Heart left ventricle (tissue), 16 donors: Measurements from ENCODE around the gene INSR. TPM values are rescaled to one million over a fixed set of nuclear protein-coding genes. Genes with fewer than 3 reads are reported as not detected.

Source experiments
- ATAC-seq, 4 donors: fragments of 200-7000 bp; cut with Tn5 transposase; one replicate each; pipeline ENCODE4 v1.9.1; 2020 to 2022; ENCODE audit warnings: moderate library complexity in 4 of 4, mild to moderate bottlenecking in 3 of 4, moderate number of reproducible peaks in 1 of 4
- DNase-seq, 5 donors: peaks; one replicate each; pipeline ENCODE4 v3.0.0-alpha.2; 2020
- H3K27ac ChIP-seq, 12 donors: fragments of 200-600 bp; sonication (generic) in 4 of 12; one replicate each; pipeline versions ENCODE4 v1.5.0 to v1.8.0; 2016 to 2022; ENCODE audit warnings: mild to moderate bottlenecking in 2 of 12
- H3K27me3 ChIP-seq, 9 donors: fragments of 200-600 bp; sonication (generic) in 2 of 9; one replicate each; pipeline versions ENCODE4 v1.5.1 to v1.8.0; 2016 to 2022; ENCODE audit warnings: mild to moderate bottlenecking in 3 of 9
- H3K36me3 ChIP-seq, 9 donors: fragments of 200-600 bp; sonication (generic) in 2 of 9; one replicate each; pipeline versions ENCODE4 v1.5.0 to v1.8.0; 2018 to 2022; ENCODE audit warnings: mild to moderate bottlenecking in 2 of 9
- H3K4me1 ChIP-seq, 12 donors: fragments of 200-600 bp; sonication (generic) in 4 of 12; one replicate each; pipeline versions ENCODE4 v1.5.0 to v1.8.0; 2016 to 2022; ENCODE audit warnings: mild to moderate bottlenecking in 3 of 12
- H3K4me3 ChIP-seq, 12 donors: fragments of 200-600 bp; sonication (generic) in 4 of 12; one replicate each; pipeline versions ENCODE4 v1.5.0 to v1.8.0; 2017 to 2022; ENCODE audit warnings: mild to moderate bottlenecking in 9 of 12, moderate library complexity in 4 of 12
- H3K9me3 ChIP-seq, 12 donors: fragments of 200-600 bp; sonication (generic) in 4 of 12; one replicate each; pipeline versions ENCODE4 v1.5.0 to v1.8.0; 2016 to 2022; ENCODE audit warnings: mild to moderate bottlenecking in 1 of 12
- POLR2A ChIP-seq, 2 donors: fragments of 450-650 bp; IDR thresholded peaks; one replicate each; pipeline ENCODE4 v1.6.1; 2017; ENCODE audit warnings: antibody characterized with exemption in 2 of 2, mild to moderate bottlenecking in 2 of 2, moderate library complexity in 2 of 2
- WGBS, 4 donors: extraction: QIAGEN DNeasy Blood & Tissue Kit in 2 of 4; methylation state at CpG; one replicate each; pipeline versions ENCODE4 v1.1.5 to v1.1.7; 2013 to 2018; 5-methylcytosine and 5-hydroxymethylcytosine counted together
- intact Hi-C, 10 donors: fragments of 100-400 bp; cut with DNase I; formaldehyde crosslinking; loops; one replicate each; pipeline versions ENCODE4 v1.11.1 to v1.14.2; 2022
- polyA plus RNA-seq, 2 donors: library from polyadenylated mRNA; stranded (reverse); fragments of 200-250 nt; gene quantifications; one replicate each; pipeline ENCODE4 v1.2.3, GENCODE V29; 2013
- total RNA-seq, 9 donors: library from RNA; depleted of rRNA in 2 of 9; stranded (reverse); fragments of >200 nt in 2 of 9; fragmentation: NEBNext Ultra II Directional in 3 of 9; extraction: Animal tissue kit (Norgen Biotek cat#: 25700) in 3 of 9; gene quantifications; one replicate each; pipeline versions ENCODE4 v1.1.0 to v1.2.4, GENCODE V29; 2016 to 2023
- TF ChIP-seq, protein P1 (sequence below), 12 donors: fragments of 200-600 bp; sonication (generic) in 4 of 12; IDR thresholded peaks; one replicate each; pipeline versions ENCODE4 v1.5.0 to v1.8.0; 2018 to 2022; ENCODE audit warnings: antibody characterized with exemption in 12 of 12, mild to moderate bottlenecking in 5 of 12
- donor health status: ischemic (EF 13 %, LVEDD 7.1; RV severe dilation, severe dysfunction).
- donor health status: healthy with polysubstance abuse.
- donor health status: DM: no; HTN: yes; CAD: no.
- donor health status: DM: no; HTN: no; CAD: no.
- donor health status: ischemic (EF 25% LVEDD 6.9; RV normal size, moderate dysfunction).
- donor health status: ischemic (EF 25% LVEDD 5.7; RV mildly dilated, moderate dysfunction).
- donor health status: healthy.
- donor health status: DM: yes; HTN: yes; CAD: no.
- donor health status: ischemic (EF 35%, LVEDD 5.7; RV mildly dilated, moderate dysfunction).
- donor health status: nonischemic (EF 11% LVEDD 7.7; RV severe dilation, severe dysfunction).
- donor health status: DM: yes; HTN: yes; CAD: no.
- donor health status: PGD.
- donor health status: ischemic (EF 29% LVEDD 5.4; RV normal size, mild dysfunction).
- donor health status: nonischemic (EF 23%, LVEDD 6.1; RV moderate dilation, normal function).

The INSR gene
- total and polyA plus RNA-seq, 11 donors, result 28.7 to 221 (median 98.8) TPM

GRCh38 chr19:7246601-7247000, 47.6 kb downstream of the INSR start:
- Histone ChIP-seq H3K36me3 (no peaks in the 10 kb centered on the region), H3K9me3 (peaks cover 0 to 11% (median 6%) of the 10 kb centered on the region in 12 donors), H3K27ac (peak overlapping the region in 1 of 12 donors; percentile 35), H3K27me3 (no peaks in the 10 kb centered on the region), H3K4me1 (peaks cover 4 to 57% (median 26%) of the 10 kb centered on the region in 12 donors), H3K4me3 (no peak overlapping the region)
- ATAC-seq, result no peak
- DNase-seq, result no peak
- 90 to 100% (median 98%) methylated on average over 2 of the region's 2 CpGs for WGBS, 4 donors
- intact Hi-C loops, result loop anchor here in 1 of 10 donors (5.0 kb wide), 1 partner anchor 49 kb away; no protein-coding TSS in a partner anchor
- TF ChIP-seq, protein P1, sequence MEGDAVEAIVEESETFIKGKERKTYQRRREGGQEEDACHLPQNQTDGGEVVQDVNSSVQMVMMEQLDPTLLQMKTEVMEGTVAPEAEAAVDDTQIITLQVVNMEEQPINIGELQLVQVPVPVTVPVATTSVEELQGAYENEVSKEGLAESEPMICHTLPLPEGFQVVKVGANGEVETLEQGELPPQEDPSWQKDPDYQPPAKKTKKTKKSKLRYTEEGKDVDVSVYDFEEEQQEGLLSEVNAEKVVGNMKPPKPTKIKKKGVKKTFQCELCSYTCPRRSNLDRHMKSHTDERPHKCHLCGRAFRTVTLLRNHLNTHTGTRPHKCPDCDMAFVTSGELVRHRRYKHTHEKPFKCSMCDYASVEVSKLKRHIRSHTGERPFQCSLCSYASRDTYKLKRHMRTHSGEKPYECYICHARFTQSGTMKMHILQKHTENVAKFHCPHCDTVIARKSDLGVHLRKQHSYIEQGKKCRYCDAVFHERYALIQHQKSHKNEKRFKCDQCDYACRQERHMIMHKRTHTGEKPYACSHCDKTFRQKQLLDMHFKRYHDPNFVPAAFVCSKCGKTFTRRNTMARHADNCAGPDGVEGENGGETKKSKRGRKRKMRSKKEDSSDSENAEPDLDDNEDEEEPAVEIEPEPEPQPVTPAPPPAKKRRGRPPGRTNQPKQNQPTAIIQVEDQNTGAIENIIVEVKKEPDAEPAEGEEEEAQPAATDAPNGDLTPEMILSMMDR (IDR thresholded peaks at IDR 0.05), result no peak
- TF ChIP-seq POLR2A (IDR thresholded peaks at IDR 0.05), result no peak

DNA sequence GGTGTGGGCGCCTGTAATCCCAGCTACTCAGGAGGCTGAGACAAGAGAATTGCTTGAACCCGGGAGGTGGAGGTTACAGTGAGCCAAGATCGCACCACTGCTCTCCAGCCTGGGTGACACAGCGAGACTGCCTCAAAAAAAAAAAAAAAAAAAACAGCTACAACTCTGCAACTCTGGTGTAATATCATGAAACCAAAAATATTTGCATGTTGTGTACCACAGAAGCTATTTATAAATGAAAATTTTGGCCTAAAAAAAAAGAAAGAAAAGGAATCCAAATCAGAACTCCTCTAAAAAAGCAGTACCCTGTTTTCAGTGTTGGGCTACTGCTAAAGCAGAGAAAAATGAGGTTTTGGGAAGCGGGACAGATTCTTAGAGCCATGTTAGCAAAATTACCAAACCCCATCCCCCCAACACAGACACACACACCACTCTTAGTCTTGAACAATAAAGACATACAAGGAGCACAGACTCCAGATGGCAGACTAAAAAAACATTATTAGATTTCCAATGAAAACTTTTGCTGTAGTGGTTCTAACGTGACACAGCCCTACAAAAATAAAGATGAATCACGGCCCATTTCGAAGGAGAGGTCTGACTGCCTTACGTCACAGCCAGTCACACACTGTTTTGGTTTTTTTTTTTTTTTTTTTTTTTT, 51.5 kb downstream of the INSR start:
- H3K4me1 ChIP-seq, result peaks cover 3 to 46% (median 18%) of the 10 kb centered on the region in 12 donors
- TF ChIP-seq POLR2A (IDR thresholded peaks at IDR 0.05), result no peak
- TF ChIP-seq, protein P1 (IDR thresholded peaks at IDR 0.05), result no peak
- peaks cover 0 to 18% (median 6%) of the 10 kb centered on the region in 12 donors for H3K9me3 ChIP-seq
- H3K27ac ChIP-seq, result peak overlapping the region in 10 of 12 donors; percentile 21 to 77 (median 60)
- 51 to 71% (median 58%) methylated on average over 9 of the region's 9 CpGs for WGBS, 4 donors
- no peaks in the 10 kb centered on the region for H3K27me3 ChIP-seq
- peak overlapping the region in 2 of 12 donors; percentile 3 to 15 for H3K4me3 ChIP-seq
- H3K36me3 ChIP-seq, result no peaks in the 10 kb centered on the region
- intact Hi-C loops, result loop anchor here in 1 of 10 donors (5.0 kb wide), 1 partner anchor 50 kb away; the partner anchor contains the start of gene INSR
- peak; percentile 50 to 82 (median 76) for ATAC-seq
- DNase-seq, result no peak

DNA sequence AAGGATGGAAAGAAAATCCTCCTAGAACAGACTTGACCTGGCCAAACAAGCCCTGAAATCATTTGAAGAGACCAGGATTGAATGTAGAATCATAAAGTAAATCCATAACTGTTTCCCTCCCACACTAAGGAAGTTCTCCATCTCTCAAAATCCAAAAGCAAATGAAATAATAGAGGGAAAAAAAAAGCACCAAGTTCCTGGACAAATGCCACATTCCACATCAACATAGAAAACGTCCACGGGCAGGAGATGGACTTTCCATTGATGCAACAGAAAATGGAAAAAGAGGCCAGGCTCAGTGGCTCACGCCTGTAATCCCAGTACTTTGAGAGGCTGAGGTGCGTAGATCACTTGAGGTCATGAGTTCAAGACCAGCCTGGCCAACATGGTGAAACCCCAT, 56.2 kb downstream of the INSR start:
- 43 to 50% (median 48%) methylated on average over 4 of the region's 4 CpGs for whole genome bisulfite sequencing, 4 donors
- no peak for TF ChIP-seq POLR2A (IDR thresholded peaks at IDR 0.05)
- TF ChIP-seq, protein P1 (IDR thresholded peaks at IDR 0.05), result no peak
- H3K27ac ChIP-seq, result no peak overlapping the region
- peaks cover 0 to 38% (median 14%) of the 10 kb centered on the region in 12 donors for H3K4me1 ChIP-seq
- H3K36me3 ChIP-seq, result no peaks in the 10 kb centered on the region
- no peak overlapping the region for H3K4me3 ChIP-seq
- intact Hi-C loops, result no loop called here
- no peak for ATAC-seq
- peaks cover 0 to 7% (median 0%) of the 10 kb centered on the region in 12 donors for H3K9me3 ChIP-seq
- no peak for DNase-seq
- H3K27me3 ChIP-seq, result no peaks in the 10 kb centered on the region

- Histone ChIP-seq H3K4me3 (no peak overlapping the region), H3K4me1 (peaks cover 0 to 42% (median 13%) of the 10 kb centered on the region in 12 donors), H3K36me3 (no peaks in the 10 kb centered on the region), H3K27ac (no peak overlapping the region), H3K9me3 (peaks cover 0 to 7% (median 0%) of the 10 kb centered on the region in 12 donors), H3K27me3 (no peaks in the 10 kb centered on the region)
- DNase-seq, result no peak
- intact Hi-C loops, result no loop called here
- WGBS, 4 donors, result 70 to 76% (median 74%) methylated on average over 5 of the region's 5 CpGs
- no peak for ATAC-seq
- no peak for TF ChIP-seq POLR2A (IDR thresholded peaks at IDR 0.05)
- TF ChIP-seq, protein P1 (IDR thresholded peaks at IDR 0.05), result no peak
Measured at GRCh38 chr19:7236153-7236552, 58.1 kb downstream of the INSR start.
